NCI-H1417 (cell line): ENCODE data around the gene GNAZ.
A peak's percentile ranks its signal among the peaks of the same experiment; 100 is the strongest.

Experiments
- DNase-seq, 3 experiments: peaks; one replicate each; lab custom pipeline; 2025; lab: John Stamatoyannopoulos, UW

Gene GNAZ

DNA sequence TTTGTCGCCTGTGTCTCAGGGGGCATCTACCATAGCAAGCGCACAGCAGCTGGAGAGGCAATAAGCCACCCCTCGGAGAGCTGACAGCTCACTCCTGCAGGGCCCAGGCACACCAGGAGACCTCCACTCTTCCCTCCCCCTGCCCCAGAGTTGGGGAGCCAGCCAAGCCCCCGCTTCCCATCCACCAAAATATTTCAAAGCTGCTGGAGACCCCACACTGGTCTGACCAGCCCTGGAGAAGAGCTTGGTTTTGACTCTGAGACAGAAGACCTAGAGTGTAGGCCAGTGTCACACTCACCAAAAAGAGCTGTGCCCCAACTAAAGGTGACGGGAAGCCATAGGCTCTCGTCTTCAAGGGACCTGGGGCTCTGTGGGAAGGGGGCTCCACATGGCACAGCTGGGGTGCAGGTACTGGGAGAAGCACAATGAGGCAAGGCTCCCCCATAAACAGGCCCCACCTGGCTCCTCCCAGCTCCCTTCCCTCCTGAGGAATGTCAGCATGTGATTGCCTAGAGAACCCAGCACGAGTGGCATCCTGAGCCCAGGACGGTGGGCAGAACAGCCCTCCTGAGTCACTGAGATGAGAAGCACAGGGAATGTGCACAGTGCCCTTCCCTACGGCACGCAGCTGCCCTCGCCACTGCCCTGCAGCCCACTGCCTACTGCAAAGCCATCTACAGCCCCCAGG, 5.8 kb upstream of the GNAZ start:
- DNase-seq, result no peak

DNA sequence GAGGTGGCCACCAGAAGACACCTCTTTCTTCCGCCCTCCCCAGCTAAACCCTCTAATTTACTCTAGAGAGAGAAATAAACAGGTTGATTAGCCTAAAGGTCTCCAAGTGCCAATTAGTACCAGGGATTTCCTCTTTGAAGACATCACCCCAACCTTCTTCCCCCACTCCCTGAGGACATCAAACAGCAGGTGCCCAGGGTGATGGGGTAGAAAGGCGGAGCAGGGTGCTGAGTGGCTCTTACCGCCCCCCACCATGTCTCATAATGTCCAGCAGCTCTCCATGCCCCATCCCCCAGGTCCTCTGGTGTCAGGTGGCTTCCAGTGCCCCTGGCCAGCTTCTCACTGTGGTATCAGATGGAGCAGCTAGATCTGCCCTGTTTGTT, 5.3 kb upstream of the GNAZ start:
- peak in 2 of 3 experiments; percentile 52 to 85 for DNase-seq

GRCh38 chr22:23065495-23066122, 4.7 kb upstream of the GNAZ start:
- no peak for DNase-seq

GRCh38 chr22:23066200-23067022, 3.9 kb upstream of the GNAZ start:
- no peak for DNase-seq

DNA sequence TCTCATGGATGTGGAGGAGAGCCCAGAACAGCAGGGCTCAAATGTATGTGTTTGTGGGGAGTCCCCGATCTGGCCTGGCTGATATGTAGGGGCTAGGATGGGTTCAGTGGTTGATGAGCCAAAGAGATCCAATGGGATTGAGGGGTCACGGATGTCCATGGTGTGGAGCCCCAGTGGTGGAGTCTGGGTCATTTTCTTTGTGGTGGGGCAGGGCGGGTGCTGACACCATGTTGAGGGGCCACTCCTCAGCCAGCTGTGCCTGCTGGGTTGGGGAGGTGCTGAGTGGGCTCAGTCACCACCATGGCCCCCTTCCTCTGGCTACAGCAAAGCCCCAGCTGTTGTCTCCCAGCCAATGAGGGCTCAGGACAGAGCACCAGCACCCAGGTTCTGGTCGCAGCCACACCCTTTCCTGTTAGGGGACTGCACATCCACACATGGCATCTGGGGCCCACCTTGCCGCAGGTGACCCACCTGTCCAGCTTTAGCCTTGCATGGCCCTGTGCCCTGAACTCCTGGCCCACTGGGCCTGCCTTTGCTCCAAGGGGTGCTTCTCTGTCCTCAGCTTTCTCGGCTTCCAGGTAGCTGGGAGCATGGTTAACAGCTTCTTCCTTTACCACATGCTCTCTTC, 3.2 kb upstream of the GNAZ start:
- no peak for DNase-seq

DNA sequence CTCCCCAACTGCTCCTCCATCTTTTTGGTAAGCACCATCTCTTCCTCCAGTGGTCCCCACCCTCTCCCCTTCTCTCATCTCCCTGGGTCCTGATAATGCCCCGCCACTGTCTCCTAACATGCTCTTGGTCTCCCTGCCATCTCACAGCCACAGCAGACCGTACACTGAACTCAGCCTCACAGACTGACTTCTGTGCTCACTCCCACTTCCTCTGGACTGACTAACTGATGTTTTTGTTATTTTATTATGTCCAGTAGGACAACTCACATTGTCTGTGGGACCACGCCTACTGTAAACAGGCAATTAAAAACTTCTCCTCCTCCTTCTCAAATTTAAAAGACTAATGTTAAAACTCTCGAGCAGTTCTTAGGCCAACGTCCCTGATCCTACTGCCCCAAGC, 2.6 kb upstream of the GNAZ start:
- no peak for DNase-seq

DNA sequence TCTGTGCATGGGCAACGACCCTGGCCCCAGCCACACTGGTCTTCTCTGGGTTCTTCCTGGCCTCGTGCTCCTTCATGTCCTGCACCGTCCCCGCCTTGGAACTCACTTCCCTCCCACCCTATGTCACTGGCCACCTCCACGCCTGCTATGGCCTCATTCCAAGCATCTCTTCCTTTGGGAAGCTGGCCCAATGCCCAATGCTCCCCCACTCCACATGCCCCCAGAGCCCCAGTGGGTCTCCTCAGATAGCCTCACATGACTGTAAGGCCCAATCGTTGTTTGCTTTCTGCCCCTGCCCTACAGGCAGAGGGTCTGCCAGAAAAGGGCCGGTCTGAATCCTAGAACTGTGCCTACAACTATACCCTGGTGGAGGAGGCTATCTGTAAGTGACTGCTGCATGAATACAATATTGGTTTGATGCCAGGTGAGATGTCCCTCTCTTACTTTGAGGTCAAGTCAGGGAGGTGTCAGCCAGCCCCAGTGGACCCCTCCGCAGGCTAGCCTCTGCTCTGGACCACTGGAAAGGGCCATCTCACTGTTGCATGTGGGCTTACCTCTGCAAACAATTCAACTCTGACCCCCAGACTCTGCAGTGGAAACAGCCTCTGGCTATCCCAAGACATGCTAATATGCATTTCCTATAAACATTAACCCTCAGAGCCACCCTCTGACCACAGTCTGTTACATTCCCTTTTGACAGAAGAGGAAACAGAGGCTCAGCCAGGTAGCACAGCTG, 2.1 kb upstream of the GNAZ start:
- DNase-seq, result no peak

DNA sequence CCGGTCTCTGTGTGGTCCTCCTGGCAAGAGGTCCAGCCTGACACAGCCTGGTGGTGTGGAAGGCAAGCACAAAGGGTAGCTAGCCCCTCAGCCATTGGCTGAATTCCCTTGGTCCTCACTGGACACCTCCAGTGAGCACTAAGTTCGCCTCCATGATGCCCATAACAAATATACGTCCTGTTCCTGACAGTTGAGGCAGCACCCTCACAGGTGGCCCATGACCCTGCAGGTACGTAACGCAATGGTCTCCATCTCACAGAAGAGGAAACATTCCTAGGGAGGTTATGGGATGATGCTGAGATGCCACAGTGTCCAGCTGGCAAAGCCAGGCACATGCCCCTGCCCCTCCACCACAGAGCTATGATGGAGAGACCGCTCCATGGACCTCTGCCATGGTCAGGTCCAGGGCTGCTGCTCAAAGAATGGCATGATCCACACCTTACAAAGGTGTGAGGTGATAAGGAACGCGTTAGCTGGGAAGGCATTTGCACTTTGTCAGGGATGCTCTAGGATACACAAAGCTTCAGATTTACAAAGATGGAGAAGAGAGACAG, 1.4 kb upstream of the GNAZ start:
- no peak for DNase-seq

DNA sequence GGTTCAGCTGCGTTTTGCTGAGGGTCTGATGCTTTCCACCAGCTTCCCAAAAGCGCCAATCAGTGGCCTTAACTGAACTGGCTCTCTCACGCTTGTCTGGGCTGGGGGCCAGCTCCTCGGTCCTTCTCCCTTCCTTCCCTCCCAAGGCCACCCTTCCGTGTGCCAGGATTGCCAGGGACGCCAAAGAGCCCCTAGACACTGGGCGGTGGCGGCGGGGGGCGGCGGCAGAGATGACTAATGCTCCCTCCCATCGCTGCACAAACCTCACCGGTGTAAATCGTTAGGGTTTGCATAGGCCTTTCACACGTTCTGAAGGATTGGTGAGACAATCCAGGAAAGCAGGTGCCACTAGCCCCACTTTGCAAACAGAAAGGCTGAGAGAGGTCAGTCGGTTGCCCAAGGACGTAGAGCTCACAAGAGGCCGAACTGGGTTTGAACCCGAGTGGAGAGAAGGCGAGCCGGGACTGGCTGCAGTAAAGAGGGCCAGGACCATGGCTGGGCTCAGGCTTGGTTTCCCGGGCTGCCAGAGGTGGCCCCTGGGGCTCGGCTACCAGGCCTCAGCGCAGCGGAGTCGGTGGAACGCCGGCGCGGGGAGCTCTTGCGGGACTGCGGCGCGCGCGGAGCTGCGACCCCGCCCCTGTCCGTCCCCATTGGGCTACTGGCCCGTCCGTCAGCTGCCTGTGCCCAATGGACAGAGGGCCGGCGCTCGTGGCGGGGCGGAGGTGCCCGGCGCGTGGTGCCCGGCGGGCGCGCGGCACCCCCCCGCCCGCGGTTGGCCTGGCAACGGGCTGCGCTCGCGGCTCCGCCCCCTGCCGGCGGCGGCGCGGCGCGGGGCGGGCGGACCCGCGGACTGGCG, 589 bp upstream of the GNAZ start:
- peak; percentile 85 to 89 (median 85) for DNase-seq

- DNase-seq, result no peak
Observed at GRCh38 chr22:23071230-23072076, 1.1 kb downstream of the GNAZ start.

- DNase-seq, result no peak
Observed at GRCh38 chr22:23072077-23072910, 2.0 kb downstream of the GNAZ start.

DNA sequence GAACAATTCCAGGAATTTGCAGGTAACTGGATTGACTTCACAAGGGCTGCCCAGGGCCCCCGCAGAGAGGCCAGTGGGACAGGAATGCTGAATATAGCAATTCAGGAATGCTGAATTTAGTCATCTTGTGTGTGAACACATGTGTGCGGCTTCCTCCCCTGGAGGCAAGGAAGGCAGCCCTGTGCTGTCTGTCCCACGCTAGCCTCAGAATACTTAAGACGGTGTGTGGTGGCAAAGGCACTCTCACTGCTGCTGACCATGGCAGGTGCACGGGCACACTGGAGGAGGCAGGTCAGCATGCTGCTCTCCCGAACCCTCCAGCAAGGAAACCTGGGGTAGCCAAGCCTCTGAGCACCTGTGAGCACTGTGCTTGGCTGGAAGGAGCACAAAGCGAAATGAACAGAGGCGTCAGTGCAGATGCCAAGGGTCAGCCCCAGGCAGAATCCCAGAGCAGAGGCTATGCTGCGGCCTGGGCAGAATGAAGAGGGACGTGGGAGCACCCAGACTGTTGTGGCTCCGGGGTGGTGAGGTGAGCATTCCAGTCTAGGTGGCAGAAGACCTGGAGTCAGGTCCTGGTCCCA, 2.7 kb downstream of the GNAZ start:
- no peak for DNase-seq

DNA sequence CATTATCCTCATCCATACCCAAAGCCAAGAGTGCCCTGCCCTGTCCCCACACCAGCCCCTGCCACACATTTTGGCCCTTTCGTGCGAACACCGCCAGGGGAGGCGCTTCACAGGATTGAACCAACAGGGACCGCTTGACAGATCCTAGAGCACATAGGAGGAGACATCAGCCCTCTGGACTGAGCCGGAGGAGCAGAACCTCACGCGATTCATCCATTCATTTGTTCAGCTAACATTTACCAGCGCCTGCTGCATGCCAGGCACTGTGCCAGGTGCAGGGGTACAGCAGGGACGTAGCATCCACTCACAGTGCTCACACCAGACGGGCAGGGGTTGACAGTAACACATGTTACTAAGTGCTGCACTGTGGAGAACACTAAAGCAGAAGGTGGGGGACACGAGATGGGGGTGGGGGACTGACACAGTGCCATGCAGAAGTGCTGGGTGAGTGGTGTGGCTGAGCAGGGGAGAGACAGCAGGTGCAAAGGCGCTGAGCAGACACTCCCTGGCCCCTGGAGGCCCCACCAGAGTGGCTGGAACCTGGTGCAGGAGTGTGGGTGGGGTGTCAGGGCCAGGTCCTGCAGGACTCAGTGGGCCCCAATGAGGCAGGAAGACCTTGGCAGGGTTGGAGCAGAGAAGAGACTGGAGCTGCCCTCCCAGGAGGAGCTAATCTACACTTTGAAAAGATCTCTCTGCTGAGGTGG, 3.4 kb downstream of the GNAZ start:
- no peak for DNase-seq

DNA sequence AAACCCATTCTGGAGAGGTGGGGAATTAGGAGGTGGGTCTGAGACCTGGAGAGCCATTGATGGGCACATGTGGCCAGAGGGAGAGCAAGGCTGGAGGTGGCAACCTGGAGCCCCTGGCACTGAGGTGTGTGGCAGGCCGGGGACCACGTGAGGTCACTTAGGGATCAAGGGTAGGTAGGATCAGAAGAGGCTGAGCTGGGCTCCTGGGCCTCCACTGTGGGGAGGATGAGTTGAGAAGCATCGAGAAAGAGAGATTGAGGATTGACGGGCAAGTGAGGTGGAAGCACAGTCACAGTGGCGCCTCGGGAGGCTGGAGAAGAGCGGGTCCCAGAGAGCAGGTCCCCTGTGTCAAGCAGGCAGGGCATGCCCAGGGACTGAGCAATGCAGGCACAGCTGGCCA, 4.1 kb downstream of the GNAZ start:
- no peak for DNase-seq

DNA sequence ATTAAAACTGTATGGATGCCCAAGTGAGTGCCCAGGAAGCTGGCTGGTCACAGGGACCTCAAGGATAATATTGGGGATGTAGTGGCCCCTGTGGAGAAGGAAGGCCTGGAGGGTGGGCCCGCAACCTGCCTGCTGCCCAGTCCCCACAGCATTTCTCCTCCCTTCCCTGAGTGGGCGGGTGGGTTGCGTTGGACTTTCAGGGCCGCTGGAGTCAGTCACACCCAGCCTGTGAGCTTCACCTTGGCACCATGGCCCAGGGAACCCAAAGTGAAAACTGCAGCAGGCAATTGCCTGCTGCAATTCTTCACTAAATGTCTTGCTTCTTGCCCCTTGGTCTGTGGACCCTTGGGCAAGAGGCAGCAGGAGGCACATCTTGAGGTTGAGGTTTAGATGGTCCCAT, 4.7 kb downstream of the GNAZ start:
- no peak for DNase-seq

- no peak for DNase-seq
Observed at GRCh38 chr22:23075525-23076216, 5.4 kb downstream of the GNAZ start.

GRCh38 chr22:23076896-23077572, 6.7 kb downstream of the GNAZ start:
- DNase-seq, result no peak
